ENCODE data around the gene PSRC1. TPM values are rescaled to one million over a fixed set of nuclear protein-coding genes. Genes with fewer than 3 reads are reported as not detected.

PSRC1 gene
- total RNA-seq, 1 donor from 2014 or later: 1.1 TPM

DNA sequence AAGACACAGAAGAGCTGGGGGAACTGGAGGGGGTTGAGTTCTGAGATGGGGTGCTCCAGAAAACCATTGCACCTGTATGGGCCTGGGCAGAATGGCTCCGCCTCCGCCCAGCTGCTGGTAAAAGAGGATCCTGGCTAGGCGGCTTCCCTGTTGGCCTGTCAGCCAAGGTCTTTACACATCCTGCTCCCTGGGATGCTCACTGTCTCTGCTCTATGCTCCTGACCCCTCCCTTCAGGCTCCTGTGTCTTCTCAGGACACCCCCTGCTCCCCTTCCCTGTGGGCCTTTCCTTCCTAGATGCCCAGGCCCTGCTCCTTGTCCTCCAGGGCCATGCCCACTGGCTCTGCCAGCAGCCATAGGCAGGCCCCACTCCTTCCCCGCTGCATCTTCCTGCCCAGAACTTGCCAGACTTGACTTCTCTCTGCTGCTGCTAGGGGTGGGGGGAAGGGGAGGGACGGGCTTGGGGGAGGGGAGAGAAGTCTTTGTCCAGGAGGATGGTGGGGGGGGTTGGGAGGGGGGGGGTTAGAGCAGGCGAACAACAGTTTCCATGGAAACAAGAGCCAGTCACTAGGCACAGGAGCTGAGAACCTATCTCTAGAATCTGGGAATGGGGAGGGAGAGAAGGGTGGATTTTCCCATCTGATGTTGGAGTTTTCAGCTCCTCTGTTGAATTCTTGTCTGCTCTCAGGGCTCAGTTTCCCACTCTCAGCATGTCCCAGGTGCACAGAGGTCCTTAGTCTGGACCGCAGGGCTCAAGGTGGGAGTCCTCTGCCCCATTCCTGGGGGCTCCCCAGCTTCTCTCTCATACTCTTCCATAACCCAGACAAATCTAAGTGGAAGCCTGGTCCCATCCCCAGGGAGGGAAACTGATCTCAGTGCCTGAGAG, 23.0 kb downstream of the PSRC1 start:
- Histone ChIP-seq H3K4me3 (ENCODE audit: low read depth, low read length) (no peak overlapping the region), H3K36me3 (ENCODE audit: control insufficient read depth, insufficient read depth, low read length) (peaks cover 30% of the 10 kb centered on the region), H3K27me3 (ENCODE audit: control insufficient read depth, insufficient read depth, low read length) (no peaks in the 10 kb centered on the region)
- TF ChIP-seq CTCF (IDR thresholded peaks at IDR 0.05; ENCODE audit: insufficient read depth, low read length, severe bottlenecking): no peak
- DNase-seq (ENCODE audit: low read depth) (no peak), FAIRE-seq (no peak)

GRCh38 chr1:109258481-109259466, 24.2 kb downstream of the PSRC1 start:
- H3K27me3 ChIP-seq (ENCODE audit: control insufficient read depth, insufficient read depth, low read length): no peaks in the 10 kb centered on the region
- no peak for TF ChIP-seq CTCF (IDR thresholded peaks at IDR 0.05; ENCODE audit: insufficient read depth, low read length, severe bottlenecking)
- no peak overlapping the region for H3K4me3 ChIP-seq (ENCODE audit: low read depth, low read length)
- H3K36me3 ChIP-seq (ENCODE audit: control insufficient read depth, insufficient read depth, low read length): peaks cover 20% of the 10 kb centered on the region
- FAIRE-seq (no peak), DNase-seq (ENCODE audit: low read depth) (no peak)

GRCh38 chr1:109257682-109258421, 25.1 kb downstream of the PSRC1 start:
- Histone ChIP-seq H3K4me3 (ENCODE audit: low read depth, low read length) (no peak overlapping the region), H3K36me3 (ENCODE audit: control insufficient read depth, insufficient read depth, low read length) (peaks cover 17% of the 10 kb centered on the region), H3K27me3 (ENCODE audit: control insufficient read depth, insufficient read depth, low read length) (no peaks in the 10 kb centered on the region)
- no peak for TF ChIP-seq CTCF (IDR thresholded peaks at IDR 0.05; ENCODE audit: insufficient read depth, low read length, severe bottlenecking)
- DNase-seq (ENCODE audit: low read depth) (no peak), FAIRE-seq (no peak)

DNA sequence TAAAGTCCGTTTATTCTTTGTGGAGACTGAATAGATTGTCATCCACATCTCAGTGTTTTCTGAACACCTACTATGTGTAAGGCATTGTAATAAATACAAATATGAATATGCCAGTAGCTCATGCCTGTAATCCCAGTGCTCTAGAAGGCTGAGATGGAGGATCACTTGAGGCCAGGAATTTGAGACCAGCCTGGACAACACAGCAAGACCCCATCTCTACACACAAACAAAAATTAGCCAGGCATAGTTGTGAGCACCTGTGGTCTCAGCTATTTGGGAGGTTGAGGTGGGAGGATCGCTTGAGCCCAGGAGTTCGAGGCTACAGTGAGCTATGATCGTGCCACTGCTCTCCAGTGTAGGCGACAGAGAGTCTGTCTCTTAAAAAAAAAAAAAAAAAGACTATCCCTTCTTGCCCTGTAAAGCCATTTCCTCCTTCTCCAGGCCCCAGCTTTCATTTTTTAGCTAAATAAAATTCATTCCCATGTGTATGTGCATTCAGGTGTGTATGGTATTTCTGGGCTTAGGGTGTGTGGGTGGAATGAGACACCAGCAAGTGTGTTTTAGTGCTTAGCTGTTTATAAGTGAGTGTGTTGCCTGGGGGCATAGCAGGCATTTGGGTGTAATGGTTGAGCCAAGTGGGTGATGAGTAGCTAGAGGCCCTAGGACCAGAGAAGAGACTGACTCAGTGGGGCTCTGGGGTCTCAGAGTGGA, 25.8 kb downstream of the PSRC1 start:
- H3K36me3 ChIP-seq (ENCODE audit: control insufficient read depth, insufficient read depth, low read length): peaks cover 21% of the 10 kb centered on the region
- TF ChIP-seq CTCF (IDR thresholded peaks at IDR 0.05; ENCODE audit: insufficient read depth, low read length, severe bottlenecking): no peak
- FAIRE-seq (no peak), DNase-seq (ENCODE audit: low read depth) (peak; percentile 99)
- no peaks in the 10 kb centered on the region for H3K27me3 ChIP-seq (ENCODE audit: control insufficient read depth, insufficient read depth, low read length)
- H3K4me3 ChIP-seq (ENCODE audit: low read depth, low read length): no peak overlapping the region

GRCh38 chr1:109256085-109256484, 26.9 kb downstream of the PSRC1 start:
- FAIRE-seq (no peak), DNase-seq (ENCODE audit: low read depth) (no peak)
- Histone ChIP-seq H3K27me3 (ENCODE audit: control insufficient read depth, insufficient read depth, low read length) (no peaks in the 10 kb centered on the region), H3K4me3 (ENCODE audit: low read depth, low read length) (no peak overlapping the region), H3K36me3 (ENCODE audit: control insufficient read depth, insufficient read depth, low read length) (peaks cover 22% of the 10 kb centered on the region)
- no peak for TF ChIP-seq CTCF (IDR thresholded peaks at IDR 0.05; ENCODE audit: insufficient read depth, low read length, severe bottlenecking)
